GM12801 (cell line): ENCODE results near the gene ADARB1.

ENCODE experiments used
- CTCF ChIP-seq: IDR thresholded peaks from one replicate; pipeline ENCODE4 v1.5.1; 2011; ENCODE audit warnings: control low read depth; ENCODE audit not compliant: insufficient read length; ENCODE audit errors: extremely low read depth

Gene ADARB1

DNA sequence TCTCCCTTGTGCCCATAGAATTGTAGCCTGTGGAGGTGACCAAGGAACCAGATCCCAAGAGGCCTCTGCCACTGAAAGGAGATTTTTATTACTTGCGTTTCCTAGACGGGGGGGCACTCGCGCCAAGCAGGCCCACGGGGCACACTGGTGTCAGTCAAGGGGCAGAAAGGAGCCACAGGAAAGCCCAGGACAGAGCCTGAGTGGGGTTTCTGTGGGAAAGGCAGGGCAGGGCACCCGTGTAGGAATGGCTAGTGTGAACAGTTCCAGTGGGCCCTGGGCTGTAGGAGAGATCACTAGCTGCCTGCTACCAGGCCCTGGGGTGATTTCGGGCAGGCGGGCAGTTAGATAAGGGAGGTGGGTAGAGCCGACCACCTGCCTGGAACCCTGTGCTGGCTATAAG is 70.8 kb downstream of the ADARB1 start:
- no peak for TF ChIP-seq CTCF

DNA sequence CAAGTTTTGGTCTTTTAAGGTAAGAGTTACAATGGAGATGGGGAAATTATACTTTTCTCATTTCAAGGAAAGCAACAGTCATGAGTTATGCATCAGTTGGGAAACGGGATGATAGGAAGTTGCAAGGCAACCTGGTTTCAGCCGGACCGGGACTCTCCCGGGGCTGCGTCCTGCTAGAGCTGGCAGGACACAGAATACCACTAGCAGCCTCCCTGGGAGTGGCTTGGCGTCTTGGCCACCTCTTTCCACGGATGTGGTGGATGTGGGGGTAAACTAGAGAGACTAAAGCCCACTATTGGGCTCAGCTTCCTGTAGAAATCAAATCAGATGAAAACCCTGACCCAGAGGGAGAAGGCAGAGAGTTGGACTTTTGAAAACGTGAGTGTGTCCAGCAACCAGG is 71.9 kb downstream of the ADARB1 start:
- no peak for TF ChIP-seq CTCF

- TF ChIP-seq CTCF: no peak
These were observed 72.4 kb downstream of the ADARB1 start for GRCh38 chr21:45146801-45147200.

DNA sequence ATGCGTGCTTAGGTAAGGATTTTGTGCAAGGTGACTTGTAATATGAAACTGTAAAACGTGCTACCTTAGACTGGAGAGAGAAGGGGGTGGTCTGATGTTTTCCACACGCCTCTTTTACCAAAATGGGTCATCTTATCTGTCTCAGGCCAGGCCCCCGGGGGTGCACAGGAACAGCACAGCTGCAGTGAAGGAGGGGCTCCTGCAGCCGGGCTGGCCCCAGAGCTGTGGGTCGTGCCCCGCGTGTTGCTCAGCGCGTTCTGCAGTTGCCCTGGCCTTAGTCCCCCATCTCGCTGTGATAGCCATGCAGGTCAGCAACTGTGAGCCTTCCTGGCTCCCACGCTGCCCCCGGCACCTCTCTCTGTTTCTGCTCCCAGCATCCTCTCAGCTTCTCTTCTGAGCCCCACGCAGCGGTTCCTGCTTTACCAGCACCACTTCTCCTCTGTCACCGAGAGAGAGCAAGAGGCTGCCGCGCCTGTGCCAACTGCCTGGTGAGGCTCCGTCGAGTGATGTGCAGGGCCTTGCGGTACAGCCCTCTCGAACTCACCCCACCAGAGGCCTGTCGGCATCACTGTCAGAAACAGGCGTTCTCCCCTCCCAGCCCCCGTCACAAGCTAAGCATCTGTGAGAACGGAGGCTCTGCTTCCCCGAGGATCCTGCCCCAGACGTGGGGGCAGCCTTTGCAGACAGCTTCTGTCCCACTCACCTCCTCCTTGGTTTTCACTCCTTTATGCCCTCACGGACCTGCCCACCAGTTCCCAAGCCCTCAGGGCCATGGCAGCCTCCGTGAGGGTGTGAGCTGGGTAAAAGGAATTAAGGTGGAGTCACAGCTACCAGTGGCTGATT is 73.3 kb downstream of the ADARB1 start:
- no peak for TF ChIP-seq CTCF

DNA sequence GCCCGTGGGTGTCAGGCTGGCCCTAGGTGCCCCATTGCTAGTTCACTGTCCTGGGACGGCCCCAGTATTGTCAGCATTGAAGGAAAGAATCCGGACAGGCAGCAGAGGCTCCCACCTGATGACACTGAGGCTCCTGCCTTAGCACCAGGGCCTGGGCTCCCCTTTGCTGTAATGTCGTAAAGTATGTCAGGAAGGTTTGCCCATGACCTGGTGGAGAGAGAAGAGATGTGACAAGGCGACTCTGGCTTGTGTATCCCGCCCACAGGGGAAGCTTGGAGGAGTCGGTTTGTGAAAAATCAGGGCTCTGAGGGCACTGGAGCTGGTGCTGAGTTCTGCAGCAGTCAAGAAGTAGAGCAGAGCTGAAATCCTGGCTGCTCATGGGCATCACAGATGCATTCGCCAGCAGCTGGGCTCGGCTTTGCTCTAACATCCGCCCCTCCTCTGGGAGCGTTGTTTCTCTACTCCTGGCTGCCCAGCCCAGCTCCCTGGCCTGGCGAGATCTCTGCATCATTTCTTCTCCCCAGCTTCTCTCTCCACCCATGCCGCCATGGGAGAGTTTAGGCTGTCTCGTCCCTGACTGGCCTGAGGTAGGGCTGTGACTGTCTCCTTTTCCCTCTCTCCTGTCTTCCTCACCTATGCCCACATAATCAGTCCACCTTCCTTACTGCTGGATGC is 74.1 kb downstream of the ADARB1 start:
- no peak for TF ChIP-seq CTCF

GRCh38 chr21:45149021-45149420 is 74.6 kb downstream of the ADARB1 start:
- no peak for TF ChIP-seq CTCF

GRCh38 chr21:45150638-45151131 is 76.3 kb downstream of the ADARB1 start:
- no peak for TF ChIP-seq CTCF
